MM.1S (cell line): ENCODE data around the gene WHRN.

Experiments used
- DNase-seq: peaks from one replicate; pipeline ENCODE4 v3.0.0-alpha.2; 2015
- H2AFZ ChIP-seq: fragments of 300-600 bp; sonication (generic); 2 replicates; pipeline ENCODE4 v1.6.0; 2016; ENCODE audit warnings: antibody characterized with exemption, low read length
- H3F3A ChIP-seq: fragments of 300-600 bp; sonication (generic); 2 replicates; pipeline ENCODE4 v1.6.1; 2016; ENCODE audit warnings: mild to moderate bottlenecking, antibody characterized with exemption, low read length, moderate library complexity, mixed read lengths; ENCODE audit not compliant: insufficient read depth
- H3K27ac ChIP-seq: fragments of 300-600 bp; sonication (generic); 2 replicates; pipeline ENCODE4 v1.5.1; 2016; ENCODE audit warnings: mild to moderate bottlenecking, low read length
- H3K27me3 ChIP-seq: fragments of 300-600 bp; sonication (generic); replicated peaks from 2 replicates; pipeline ENCODE4 v1.6.0; 2016; ENCODE audit warnings: low read length; ENCODE audit not compliant: insufficient read depth
- H3K36me3 ChIP-seq: fragments of 300-600 bp; sonication (generic); replicated peaks from 2 replicates; pipeline ENCODE4 v1.6.1; 2016; ENCODE audit warnings: mild to moderate bottlenecking, low read length, mixed read lengths; ENCODE audit not compliant: insufficient read depth
- H3K4me1 ChIP-seq: fragments of 300-600 bp; sonication (generic); 2 replicates; pipeline ENCODE4 v1.6.1; 2016; ENCODE audit warnings: low read length, mixed read lengths
- H3K4me2 ChIP-seq: fragments of 300-600 bp; sonication (generic); 2 replicates; pipeline ENCODE4 v1.6.0; 2016; ENCODE audit warnings: low read depth, low read length
- H3K4me3 ChIP-seq: fragments of 300-600 bp; sonication (generic); 2 replicates; pipeline ENCODE4 v1.5.1; 2016; ENCODE audit warnings: low read length, mixed read lengths
- H3K79me2 ChIP-seq: fragments of 300-600 bp; sonication (generic); 2 replicates; pipeline ENCODE4 v1.6.1; 2016; ENCODE audit warnings: mixed run types, low read length, mixed read lengths
- H3K9ac ChIP-seq: fragments of 300-600 bp; sonication (generic); 2 replicates; pipeline ENCODE4 v1.6.1; 2016; ENCODE audit warnings: low read length, mixed read lengths
- H3K9me2 ChIP-seq: fragments of 300-600 bp; sonication (generic); replicated peaks from 2 replicates; pipeline ENCODE4 v1.6.1; 2016; ENCODE audit warnings: mild to moderate bottlenecking, low read length, mixed read lengths; ENCODE audit not compliant: insufficient read depth
- H3K9me3 ChIP-seq: fragments of 300-600 bp; sonication (generic); replicated peaks from 2 replicates; pipeline ENCODE4 v1.6.1; 2016; ENCODE audit warnings: mild to moderate bottlenecking, low read length, mixed read lengths; ENCODE audit not compliant: insufficient read depth
- H4K20me1 ChIP-seq: fragments of 300-600 bp; sonication (generic); 2 replicates; pipeline ENCODE4 v1.6.1; 2016; ENCODE audit warnings: mild to moderate bottlenecking, low read length, moderate library complexity, mixed read lengths; ENCODE audit not compliant: insufficient read depth
- CTCF ChIP-seq: fragments of 300-600 bp; sonication (generic); IDR thresholded peaks from 2 replicates; pipeline ENCODE4 v1.5.1; 2016; ENCODE audit warnings: antibody characterized with exemption, low read length, mixed read lengths
- EZH2 ChIP-seq: fragments of 300-600 bp; sonication (generic); optimal IDR thresholded peaks from 2 replicates; pipeline ENCODE3; 2017; ENCODE audit warnings: low read depth, mild to moderate bottlenecking, antibody characterized with exemption, low read length, mixed read lengths
- EZH2phosphoT487 ChIP-seq: fragments of 300-600 bp; sonication (generic); IDR thresholded peaks from 2 replicates; pipeline ENCODE4 v1.6.1; 2018; ENCODE audit warnings: antibody characterized with exemption, low read length

WHRN gene

DNA sequence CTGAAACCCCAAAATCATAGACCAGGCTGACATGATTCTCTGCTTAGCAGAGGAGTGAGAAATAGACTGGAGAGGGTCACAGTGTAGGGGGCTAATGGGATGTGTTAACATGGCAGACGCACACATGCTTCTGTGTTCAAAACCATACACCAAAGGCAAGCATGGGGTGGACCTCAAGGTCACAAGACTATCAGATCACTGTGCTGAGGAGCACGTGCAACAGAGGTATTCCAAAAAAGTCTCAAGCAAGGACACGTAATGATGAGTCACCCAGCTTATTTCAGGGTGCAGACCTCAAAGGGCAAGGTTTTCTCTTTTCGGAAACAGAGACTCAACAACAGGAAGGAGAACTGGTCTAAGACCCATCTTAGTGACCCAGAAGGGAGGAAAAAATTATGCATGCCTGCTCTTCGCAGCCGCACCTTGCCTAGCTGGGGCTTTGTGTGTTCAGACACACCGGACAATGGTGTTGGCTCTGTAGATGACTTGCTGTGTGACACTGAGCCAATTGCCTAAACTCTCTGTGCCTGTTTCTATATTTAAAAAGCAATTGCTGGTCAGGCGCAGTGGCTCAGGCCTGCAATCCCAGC lies 20.3 kb downstream of the WHRN start:
- H3F3A ChIP-seq, result peaks cover 46% of the 10 kb centered on the region
- peaks cover 60% of the 10 kb centered on the region for H3K4me1 ChIP-seq
- H3K9ac ChIP-seq, result peak overlapping the region; percentile 60
- peak; percentile 98 for DNase-seq
- H3K27me3 ChIP-seq, result no peaks in the 10 kb centered on the region
- H3K79me2 ChIP-seq, result peaks cover 89% of the 10 kb centered on the region
- no peak overlapping the region for H3K4me3 ChIP-seq
- peak overlapping the region; percentile 95 for H3K27ac ChIP-seq
- no peaks in the 10 kb centered on the region for H3K9me3 ChIP-seq
- no peaks in the 10 kb centered on the region for H3K9me2 ChIP-seq
- H4K20me1 ChIP-seq, result no peaks in the 10 kb centered on the region
- TF ChIP-seq CTCF (no peak), EZH2 (no peak), EZH2phosphoT487 (no peak)
- H3K36me3 ChIP-seq, result no peaks in the 10 kb centered on the region
- H3K4me2 ChIP-seq, result peak overlapping the region; percentile 55
- peak overlapping the region; percentile 5; the same call in 1 of the 2 replicates for H2AFZ ChIP-seq

DNA sequence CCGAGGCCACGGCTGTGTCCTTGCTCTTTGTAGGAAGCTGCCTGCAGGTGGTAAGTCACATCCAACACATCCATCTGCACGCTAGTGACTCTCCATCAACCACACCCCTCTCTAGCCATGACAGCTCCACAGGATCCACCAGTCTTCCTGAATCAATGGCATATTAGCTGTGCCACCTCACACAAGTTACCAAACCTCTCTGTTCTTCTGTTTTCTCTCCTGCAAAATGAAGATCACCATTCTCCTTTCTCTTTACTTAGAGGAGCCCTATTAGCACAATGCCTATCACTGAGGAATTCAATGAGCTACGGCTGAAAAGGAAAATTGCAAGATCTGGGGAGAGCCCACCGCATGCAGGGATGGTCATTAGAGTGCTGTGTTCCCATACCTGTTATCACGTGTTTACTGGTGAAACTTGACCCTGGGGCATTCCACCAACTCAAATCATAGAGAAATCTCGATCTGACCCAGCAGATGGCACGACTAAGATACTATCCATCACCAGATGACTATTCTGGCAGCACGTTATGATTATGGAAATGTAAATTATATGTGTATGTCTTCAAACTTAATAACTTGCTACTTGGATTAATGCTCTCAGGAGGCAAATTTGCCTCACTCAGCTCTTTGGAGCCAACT lies 20.9 kb downstream of the WHRN start:
- H3K27me3 ChIP-seq, result no peaks in the 10 kb centered on the region
- H2AFZ ChIP-seq, result peak overlapping the region; percentile 5; the same call in 1 of the 2 replicates
- peak overlapping the region; percentile 60 for H3K9ac ChIP-seq
- no peaks in the 10 kb centered on the region for H3K36me3 ChIP-seq
- H3K27ac ChIP-seq, result peak overlapping the region; percentile 95
- TF ChIP-seq EZH2phosphoT487, result no peak
- TF ChIP-seq CTCF, result no peak
- TF ChIP-seq EZH2, result no peak
- peak; percentile 8 for DNase-seq
- H3K4me1 ChIP-seq, result peaks cover 60% of the 10 kb centered on the region
- peaks cover 46% of the 10 kb centered on the region for H3F3A ChIP-seq
- H3K4me3 ChIP-seq, result no peak overlapping the region
- H4K20me1 ChIP-seq, result no peaks in the 10 kb centered on the region
- H3K4me2 ChIP-seq, result peak overlapping the region; percentile 55
- H3K9me3 ChIP-seq, result no peaks in the 10 kb centered on the region
- no peaks in the 10 kb centered on the region for H3K9me2 ChIP-seq
- peaks cover 86% of the 10 kb centered on the region for H3K79me2 ChIP-seq

DNA sequence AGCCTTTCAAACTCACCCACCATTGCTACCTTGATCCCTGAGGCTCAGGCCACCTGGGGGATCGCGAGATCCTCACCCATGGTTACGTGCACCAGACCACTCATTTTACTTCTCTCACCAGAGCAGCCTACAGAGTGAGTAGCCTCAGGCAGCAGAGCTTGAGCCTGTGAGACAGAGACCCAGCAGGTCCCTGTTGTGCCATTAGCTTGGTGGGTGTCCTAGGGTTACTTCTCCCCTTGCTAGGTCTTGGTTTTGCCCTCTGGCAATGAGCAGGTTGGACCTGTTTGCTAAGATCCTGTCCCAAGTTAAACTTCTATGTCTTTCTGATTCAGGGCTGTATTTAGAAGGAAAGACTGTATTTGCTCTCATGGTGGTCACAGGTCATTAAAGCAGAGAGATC lies 21.8 kb downstream of the WHRN start:
- Histone ChIP-seq H3K9me3 (no peaks in the 10 kb centered on the region), H3K9me2 (no peaks in the 10 kb centered on the region), H3K79me2 (peaks cover 86% of the 10 kb centered on the region), H3K4me3 (no peak overlapping the region), H3K4me1 (peaks cover 53% of the 10 kb centered on the region), H3K27me3 (no peaks in the 10 kb centered on the region), H3F3A (peaks cover 39% of the 10 kb centered on the region), H3K36me3 (no peaks in the 10 kb centered on the region), H3K9ac (no peak overlapping the region), H3K4me2 (no peak overlapping the region), H2AFZ (no peak overlapping the region), H4K20me1 (no peaks in the 10 kb centered on the region), H3K27ac (peak overlapping the region; percentile 8; the same call in 1 of the 2 replicates)
- no peak for DNase-seq
- TF ChIP-seq EZH2 (no peak), CTCF (no peak), EZH2phosphoT487 (no peak)
